Mucosa of stomach (tissue), 1 donor: Measurements from ENCODE around the gene DIP2B.

Experiments
- H3K27me3 ChIP-seq: one replicate; pipeline ENCODE4 v1.7.0; 2013; ENCODE audit warnings: mild to moderate bottlenecking, low read length; ENCODE audit not compliant: control insufficient read depth, insufficient read depth
- H3K36me3 ChIP-seq: one replicate; pipeline ENCODE4 v1.7.0; 2013; ENCODE audit warnings: low read length; ENCODE audit not compliant: control insufficient read depth, insufficient read depth
- H3K4me1 ChIP-seq: one replicate; pipeline ENCODE4 v1.7.0; 2013; ENCODE audit warnings: mild to moderate bottlenecking, low read length; ENCODE audit not compliant: control insufficient read depth, insufficient read depth
- H3K4me3 ChIP-seq: one replicate; pipeline ENCODE4 v1.7.0; 2013; ENCODE audit warnings: low read length
- H3K9ac ChIP-seq: one replicate; pipeline ENCODE4 v1.7.0; 2013; ENCODE audit warnings: mild to moderate bottlenecking, low read length, moderate library complexity
- H3K9me3 ChIP-seq: one replicate; pipeline ENCODE4 v1.7.0; 2013; ENCODE audit warnings: mild to moderate bottlenecking, low read length, moderate library complexity; ENCODE audit not compliant: control insufficient read depth
- donor health status: Pancreatic carcinoma.

DIP2B gene

GRCh38 chr12:50524621-50525020, 19.8 kb downstream of the DIP2B start:
- H3K9ac ChIP-seq = no peak overlapping the region
- no peak overlapping the region for H3K4me3 ChIP-seq
- H3K4me1 ChIP-seq = peaks cover 16% of the 10 kb centered on the region
- no peaks in the 10 kb centered on the region for H3K36me3 ChIP-seq
- no peaks in the 10 kb centered on the region for H3K9me3 ChIP-seq
- no peaks in the 10 kb centered on the region for H3K27me3 ChIP-seq

- H3K36me3 ChIP-seq = no peaks in the 10 kb centered on the region
- no peaks in the 10 kb centered on the region for H3K27me3 ChIP-seq
- no peak overlapping the region for H3K4me3 ChIP-seq
- no peaks in the 10 kb centered on the region for H3K9me3 ChIP-seq
- no peak overlapping the region for H3K9ac ChIP-seq
- peaks cover 17% of the 10 kb centered on the region for H3K4me1 ChIP-seq
Observed at GRCh38 chr12:50525422-50525821, 20.6 kb downstream of the DIP2B start.

GRCh38 chr12:50527359-50527726, 22.6 kb downstream of the DIP2B start:
- H3K4me3 ChIP-seq = no peak overlapping the region
- H3K9me3 ChIP-seq = no peaks in the 10 kb centered on the region
- H3K36me3 ChIP-seq = no peaks in the 10 kb centered on the region
- peaks cover 29% of the 10 kb centered on the region for H3K4me1 ChIP-seq
- H3K9ac ChIP-seq = no peak overlapping the region
- H3K27me3 ChIP-seq = no peaks in the 10 kb centered on the region

GRCh38 chr12:50528800-50529199, 24.0 kb downstream of the DIP2B start:
- peaks cover 33% of the 10 kb centered on the region for H3K4me1 ChIP-seq
- H3K4me3 ChIP-seq = no peak overlapping the region
- H3K9ac ChIP-seq = no peak overlapping the region
- no peaks in the 10 kb centered on the region for H3K27me3 ChIP-seq
- H3K36me3 ChIP-seq = no peaks in the 10 kb centered on the region
- H3K9me3 ChIP-seq = no peaks in the 10 kb centered on the region

GRCh38 chr12:50529345-50529744, 24.6 kb downstream of the DIP2B start:
- Histone ChIP-seq H3K36me3 (no peaks in the 10 kb centered on the region), H3K9me3 (no peaks in the 10 kb centered on the region), H3K4me1 (peaks cover 33% of the 10 kb centered on the region), H3K9ac (no peak overlapping the region), H3K4me3 (no peak overlapping the region), H3K27me3 (no peaks in the 10 kb centered on the region)

GRCh38 chr12:50530532-50530931, 25.7 kb downstream of the DIP2B start:
- Histone ChIP-seq H3K36me3 (no peaks in the 10 kb centered on the region), H3K4me1 (peaks cover 33% of the 10 kb centered on the region), H3K4me3 (no peak overlapping the region), H3K9me3 (no peaks in the 10 kb centered on the region), H3K27me3 (no peaks in the 10 kb centered on the region), H3K9ac (no peak overlapping the region)

GRCh38 chr12:50533203-50533584, 28.4 kb downstream of the DIP2B start:
- no peaks in the 10 kb centered on the region for H3K9me3 ChIP-seq
- H3K4me3 ChIP-seq = no peak overlapping the region
- peaks cover 25% of the 10 kb centered on the region for H3K4me1 ChIP-seq
- H3K27me3 ChIP-seq = no peaks in the 10 kb centered on the region
- H3K36me3 ChIP-seq = no peaks in the 10 kb centered on the region
- no peak overlapping the region for H3K9ac ChIP-seq

GRCh38 chr12:50533971-50534370, 29.2 kb downstream of the DIP2B start:
- no peaks in the 10 kb centered on the region for H3K9me3 ChIP-seq
- no peak overlapping the region for H3K4me3 ChIP-seq
- no peaks in the 10 kb centered on the region for H3K27me3 ChIP-seq
- H3K36me3 ChIP-seq = no peaks in the 10 kb centered on the region
- no peak overlapping the region for H3K9ac ChIP-seq
- H3K4me1 ChIP-seq = peaks cover 24% of the 10 kb centered on the region

- Histone ChIP-seq H3K4me1 (peaks cover 8% of the 10 kb centered on the region), H3K36me3 (no peaks in the 10 kb centered on the region), H3K27me3 (no peaks in the 10 kb centered on the region), H3K9ac (no peak overlapping the region), H3K4me3 (no peak overlapping the region), H3K9me3 (no peaks in the 10 kb centered on the region)
Observed at GRCh38 chr12:50536831-50537537, 32.2 kb downstream of the DIP2B start.

GRCh38 chr12:50537538-50537919, 32.7 kb downstream of the DIP2B start:
- Histone ChIP-seq H3K9ac (no peak overlapping the region), H3K27me3 (no peaks in the 10 kb centered on the region), H3K9me3 (no peaks in the 10 kb centered on the region), H3K36me3 (no peaks in the 10 kb centered on the region), H3K4me1 (peaks cover 2% of the 10 kb centered on the region), H3K4me3 (no peak overlapping the region)

- Histone ChIP-seq H3K9me3 (no peaks in the 10 kb centered on the region), H3K36me3 (no peaks in the 10 kb centered on the region), H3K9ac (no peak overlapping the region), H3K4me3 (no peak overlapping the region), H3K27me3 (no peaks in the 10 kb centered on the region), H3K4me1 (peaks cover 7% of the 10 kb centered on the region)
Observed at GRCh38 chr12:50538182-50538581, 33.4 kb downstream of the DIP2B start.

- Histone ChIP-seq H3K4me3 (no peak overlapping the region), H3K4me1 (peaks cover 21% of the 10 kb centered on the region), H3K27me3 (no peaks in the 10 kb centered on the region), H3K9me3 (no peaks in the 10 kb centered on the region), H3K36me3 (no peaks in the 10 kb centered on the region), H3K9ac (no peak overlapping the region)
Observed at GRCh38 chr12:50541139-50541538, 36.4 kb downstream of the DIP2B start.

- H3K36me3 ChIP-seq = no peaks in the 10 kb centered on the region
- H3K9ac ChIP-seq = no peak overlapping the region
- H3K4me1 ChIP-seq = peaks cover 33% of the 10 kb centered on the region
- H3K4me3 ChIP-seq = no peak overlapping the region
- no peaks in the 10 kb centered on the region for H3K27me3 ChIP-seq
- H3K9me3 ChIP-seq = no peaks in the 10 kb centered on the region
Observed at GRCh38 chr12:50542448-50542847, 37.7 kb downstream of the DIP2B start.
